Right ventricle myocardium superior (tissue), 1 donor: Measurements from ENCODE around the gene ACAP1. TPM values are rescaled to one million over a fixed set of nuclear protein-coding genes. Genes with fewer than 3 reads are reported as not detected.

Source experiments
- ATAC-seq: fragments of 200-7000 bp; cut with Tn5 transposase; one replicate; pipeline ENCODE4 v1.9.1; 2020; ENCODE audit warnings: mild to moderate bottlenecking; ENCODE audit not compliant: poor library complexity
- DNase-seq: peaks from one replicate; pipeline ENCODE4 v3.0.0-alpha.2; 2020
- intact Hi-C: fragments of 100-400 bp; cut with DNase I; formaldehyde crosslinking; loops from one replicate; pipeline ENCODE4 v1.11.2; 2022
- total RNA-seq: library from RNA; stranded (reverse); fragmentation: NEBNext Ultra II Directional; extraction: Animal tissue kit (Norgen Biotek cat#: 25700); gene quantifications from one replicate; pipeline ENCODE4 v1.2.1, GENCODE V29; 2021
- donor health status: DM: no; HTN: yes; CAD: no; lungs with severe emphysema.

Gene ACAP1
- total RNA-seq, 1 donor from 2014 or later: 14.9 TPM

DNA sequence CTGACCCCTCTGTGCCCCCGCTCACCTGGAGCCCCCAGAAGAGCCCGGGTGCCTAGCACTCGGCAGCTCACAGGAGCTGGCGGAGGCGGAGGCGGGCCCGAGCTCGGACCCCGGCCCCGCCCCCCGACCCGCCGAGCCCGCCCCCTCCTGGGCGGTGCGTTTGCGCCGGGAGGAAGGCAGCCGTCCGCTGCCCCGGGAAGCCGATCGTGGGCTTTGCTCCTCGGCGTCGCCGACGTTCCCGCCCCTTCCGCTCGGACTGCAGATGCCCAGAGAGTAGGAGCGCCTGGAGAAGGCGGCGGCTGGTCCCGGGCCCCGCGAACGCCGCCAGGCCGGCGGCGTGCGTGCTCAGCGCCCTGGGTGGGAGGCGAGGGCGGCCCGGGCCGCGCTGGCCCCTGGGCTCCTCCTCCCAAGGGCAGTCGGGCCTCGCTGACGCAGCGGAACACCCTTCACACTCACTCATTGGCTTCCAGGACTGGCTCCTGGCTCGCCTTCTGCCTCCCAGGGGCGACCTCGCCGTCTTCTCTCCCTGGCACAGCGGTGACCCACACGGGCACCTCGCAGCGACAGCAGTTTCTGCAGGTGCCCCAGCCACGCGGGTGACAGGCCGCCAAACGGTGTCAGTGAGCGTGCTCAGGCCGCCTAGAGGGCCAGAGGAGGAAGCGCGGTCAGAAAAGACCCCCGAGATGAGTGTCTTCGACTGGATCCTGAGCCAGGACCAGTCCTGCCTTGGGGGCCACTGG lies 58.3 kb downstream of the ACAP1 start, which contains the start of gene PLSCR3:
PLSCR3 (minus strand) TSS at position 74 of the 740 bp plus-strand sequence. CDS start 415 bp downstream, outside the sequence.
- ATAC-seq: peak; percentile 95
- intact Hi-C loops: loop anchor here (5.0 kb wide), 1 partner anchor 37 kb away; the partner anchor contains the start of gene TMEM95
- DNase-seq: peak; percentile 95

DNA sequence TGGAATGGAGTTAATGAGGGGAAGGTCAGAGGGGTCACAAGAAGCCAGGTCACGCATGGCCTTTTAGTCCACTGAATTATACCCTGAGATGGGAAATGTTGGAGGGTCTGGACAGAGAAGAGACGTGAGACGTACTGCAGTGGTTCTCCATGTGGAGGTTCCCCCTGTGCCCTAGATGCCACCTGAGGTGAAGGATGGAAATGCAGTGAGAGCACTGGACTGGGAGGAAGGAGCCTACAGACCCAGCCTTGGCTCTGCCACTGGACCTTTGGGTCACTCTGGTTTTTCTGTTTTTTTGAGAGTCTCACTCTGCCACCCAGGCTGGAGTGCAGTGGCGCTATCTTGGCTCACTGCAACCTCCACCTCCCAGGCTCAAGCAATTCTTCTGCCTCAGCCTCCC lies 59.8 kb downstream of the ACAP1 start:
- ATAC-seq (no peak), DNase-seq (no peak)
- intact Hi-C loops: no loop called here

DNA sequence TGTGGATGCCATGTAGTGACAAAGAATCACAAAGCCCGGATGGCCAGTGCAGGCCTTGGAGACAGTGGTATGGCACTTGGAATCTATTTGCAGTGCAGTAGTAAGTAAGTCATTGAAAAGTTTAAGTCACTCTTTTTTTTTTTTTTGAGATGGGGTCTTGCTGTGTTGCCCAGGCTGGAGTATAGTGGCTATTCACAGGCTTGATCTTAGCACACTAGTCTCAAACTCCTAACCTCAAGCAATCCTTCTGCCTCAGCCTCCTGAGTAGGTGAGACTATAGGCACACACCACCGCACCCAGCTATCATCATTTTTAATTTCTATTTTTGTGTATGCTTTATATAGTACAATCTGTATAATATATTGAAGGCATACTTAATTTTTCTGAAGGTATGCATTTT lies 62.3 kb downstream of the ACAP1 start:
- DNase-seq: no peak
- intact Hi-C loops: no loop called here
- no peak for ATAC-seq

Other genes starting within 250 kb of the ACAP1 start
- 0.40 TPM for gene ASGR2, start 221.7 kb upstream of the ACAP1 start, total RNA-seq
- gene ASGR1, start 157.2 kb upstream of the ACAP1 start, total RNA-seq: 0.19 TPM
- gene DLG4, start 116.7 kb upstream of the ACAP1 start, total RNA-seq: 20.4 TPM
- 2,247 TPM for gene ACADVL, start 116.6 kb upstream of the ACAP1 start, total RNA-seq
- gene DVL2, start 102.0 kb upstream of the ACAP1 start, total RNA-seq: 20.4 TPM
- gene PHF23, start 97.1 kb upstream of the ACAP1 start, total RNA-seq: 19.4 TPM
- 432 TPM for gene GABARAP, start 94.1 kb upstream of the ACAP1 start, total RNA-seq
- 109 TPM for gene CTDNEP1, start 84.8 kb upstream of the ACAP1 start, total RNA-seq
- gene ELP5, start 84.3 kb upstream of the ACAP1 start, total RNA-seq: 71.6 TPM
- 0.94 TPM for gene CLDN7, start 74.1 kb upstream of the ACAP1 start, total RNA-seq
- gene SLC2A4, start 54.8 kb upstream of the ACAP1 start, total RNA-seq: 141 TPM
- gene YBX2, start 41.9 kb upstream of the ACAP1 start, total RNA-seq: 0.75 TPM
- 295 TPM for gene EIF5A, start 28.9 kb upstream of the ACAP1 start, total RNA-seq
- 68.8 TPM for gene GPS2, start 21.2 kb upstream of the ACAP1 start, total RNA-seq
- gene NEURL4, start 7.2 kb upstream of the ACAP1 start, total RNA-seq: 26.2 TPM
- 4.4 TPM for gene KCTD11, start 15.6 kb downstream of the ACAP1 start, total RNA-seq
- gene TMEM95, start 18.6 kb downstream of the ACAP1 start, total RNA-seq: not detected
- 2.1 TPM for gene TNK1, start 44.6 kb downstream of the ACAP1 start, total RNA-seq
- gene PLSCR3, start 58.0 kb downstream of the ACAP1 start, total RNA-seq: 14.0 TPM
- gene TMEM256, start 67.6 kb downstream of the ACAP1 start, total RNA-seq: 61.5 TPM
- gene NLGN2, start 71.3 kb downstream of the ACAP1 start, total RNA-seq: 5.8 TPM
- not detected for gene SPEM1, start 83.8 kb downstream of the ACAP1 start, total RNA-seq
- gene SPEM2, start 89.1 kb downstream of the ACAP1 start, total RNA-seq: not detected
- gene SPEM3, start 92.3 kb downstream of the ACAP1 start, total RNA-seq: not detected
- gene TMEM102, start 98.9 kb downstream of the ACAP1 start, total RNA-seq: 1.7 TPM
- gene FGF11, start 103.0 kb downstream of the ACAP1 start, total RNA-seq: 9.8 TPM
- 9.8 TPM for gene CHRNB1, start 108.5 kb downstream of the ACAP1 start, total RNA-seq
- 60.3 TPM for gene ZBTB4, start 143.1 kb downstream of the ACAP1 start, total RNA-seq
- not detected for gene SLC35G6, start 144.9 kb downstream of the ACAP1 start, total RNA-seq
- 32.9 TPM for gene POLR2A, start 147.8 kb downstream of the ACAP1 start, total RNA-seq
- 34.6 TPM for gene TNFSF12, start 212.5 kb downstream of the ACAP1 start, total RNA-seq
- 8.3 TPM for gene TNFSF13, start 222.2 kb downstream of the ACAP1 start, total RNA-seq
- 30.8 TPM for gene SENP3, start 225.4 kb downstream of the ACAP1 start, total RNA-seq
- gene CD68, start 243.1 kb downstream of the ACAP1 start, total RNA-seq: 32.0 TPM
- 25.9 TPM for gene MPDU1, start 247.3 kb downstream of the ACAP1 start, total RNA-seq